ENCODE data around the gene PAPSS2.

DNA sequence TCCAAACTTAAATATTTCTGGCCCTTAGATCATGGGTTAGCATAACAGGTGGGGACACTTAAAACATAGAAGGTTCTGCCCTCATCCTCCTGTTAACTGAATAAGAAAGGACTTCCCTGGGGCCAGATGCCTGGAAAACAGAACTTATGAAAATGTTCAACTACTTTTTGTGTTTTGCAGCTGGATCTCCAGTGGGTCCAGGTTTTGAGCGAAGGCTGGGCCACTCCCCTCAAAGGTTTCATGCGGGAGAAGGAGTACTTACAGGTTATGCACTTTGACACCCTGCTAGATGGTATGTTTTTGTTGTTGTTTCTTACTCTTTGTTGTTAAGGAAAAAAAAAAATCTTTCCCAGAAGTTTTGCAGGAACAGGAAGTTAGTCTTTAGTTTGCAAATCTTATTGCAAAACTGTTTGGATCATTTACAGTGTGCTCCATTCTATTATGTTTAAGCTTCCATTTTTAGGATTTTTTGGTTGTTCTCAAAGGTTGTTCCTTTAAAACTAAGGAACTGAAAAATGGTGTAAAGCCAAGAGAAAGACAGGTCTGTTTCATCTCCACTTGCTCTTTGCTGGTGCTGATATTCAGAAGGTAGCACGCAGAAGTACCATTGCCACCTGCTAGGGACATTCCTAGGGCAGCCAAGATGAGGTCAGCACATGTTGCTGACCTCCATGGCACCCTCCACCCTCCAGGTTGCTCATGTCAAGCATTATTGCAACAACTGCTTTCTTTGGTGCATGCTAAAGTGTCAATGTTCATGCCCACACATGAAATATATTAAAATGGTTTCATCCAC lies 56.1 kb downstream of the PAPSS2 start:
- TF ChIP-seq, protein P1, sequence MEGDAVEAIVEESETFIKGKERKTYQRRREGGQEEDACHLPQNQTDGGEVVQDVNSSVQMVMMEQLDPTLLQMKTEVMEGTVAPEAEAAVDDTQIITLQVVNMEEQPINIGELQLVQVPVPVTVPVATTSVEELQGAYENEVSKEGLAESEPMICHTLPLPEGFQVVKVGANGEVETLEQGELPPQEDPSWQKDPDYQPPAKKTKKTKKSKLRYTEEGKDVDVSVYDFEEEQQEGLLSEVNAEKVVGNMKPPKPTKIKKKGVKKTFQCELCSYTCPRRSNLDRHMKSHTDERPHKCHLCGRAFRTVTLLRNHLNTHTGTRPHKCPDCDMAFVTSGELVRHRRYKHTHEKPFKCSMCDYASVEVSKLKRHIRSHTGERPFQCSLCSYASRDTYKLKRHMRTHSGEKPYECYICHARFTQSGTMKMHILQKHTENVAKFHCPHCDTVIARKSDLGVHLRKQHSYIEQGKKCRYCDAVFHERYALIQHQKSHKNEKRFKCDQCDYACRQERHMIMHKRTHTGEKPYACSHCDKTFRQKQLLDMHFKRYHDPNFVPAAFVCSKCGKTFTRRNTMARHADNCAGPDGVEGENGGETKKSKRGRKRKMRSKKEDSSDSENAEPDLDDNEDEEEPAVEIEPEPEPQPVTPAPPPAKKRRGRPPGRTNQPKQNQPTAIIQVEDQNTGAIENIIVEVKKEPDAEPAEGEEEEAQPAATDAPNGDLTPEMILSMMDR (IDR thresholded peaks at IDR 0.05), result no peak
- TF ChIP-seq POLR2A (IDR thresholded peaks at IDR 0.05), result no peak
